Adrenal gland (tissue), 12 donors: Measurements from ENCODE around the gene EZR. TPM values are rescaled to one million over a fixed set of nuclear protein-coding genes. Genes with fewer than 3 reads are reported as not detected.

Experiments
- DNase-seq, 7 donors: peaks; one replicate each; pipeline ENCODE4 v3.0.0-alpha.2; 2019 to 2020
- H3K27ac ChIP-seq, 5 donors: fragments of 200-600 bp; sonication (generic) in 4 of 5; 1 replicate in 3 of 5; 2 replicates in 2 of 5; pipeline versions ENCODE4 v1.5.1 to v1.8.0; 2016 to 2020; ENCODE audit warnings: mild to moderate bottlenecking in 1 of 5
- H3K27me3 ChIP-seq: fragments of 200-600 bp; 2 replicates; pipeline ENCODE4 v1.8.0; 2021
- H3K36me3 ChIP-seq, 2 donors: fragments of 200-600 bp; replicated peaks in 1 of 2; 1 replicate in 1 of 2; 2 replicates in 1 of 2; pipeline versions ENCODE4 v1.5.1 to v1.8.0; 2018 to 2022
- H3K4me1 ChIP-seq, 2 donors: fragments of 200-600 bp; replicated peaks in 1 of 2; 1 replicate in 1 of 2; 2 replicates in 1 of 2; pipeline versions ENCODE4 v1.5.1 to v1.8.0; 2018 to 2021
- H3K4me3 ChIP-seq, 4 donors: fragments of 200-600 bp; sonication (generic) in 3 of 4; one replicate each; pipeline ENCODE4 v1.5.1; 2016 to 2018
- H3K9me3 ChIP-seq, 3 donors: fragments of 200-600 bp; sonication (generic) in 1 of 3; replicated peaks in 1 of 3; 1 replicate in 2 of 3; 2 replicates in 1 of 3; pipeline versions ENCODE4 v1.5.1 to v1.8.0; 2016 to 2021
- CTCF ChIP-seq, 6 experiments: fragments of 450-650 bp in 4 of 6; fragments of 200-600 bp in 2 of 6; sonication (generic) in 1 of 6; IDR thresholded peaks; 1 replicate in 5 of 6; 2 replicates in 1 of 6; pipeline versions ENCODE4 v1.5.1 to v1.8.0; 2016 to 2021; ENCODE audit warnings: antibody characterized with exemption in 6 of 6, mild to moderate bottlenecking in 2 of 6, moderate library complexity in 1 of 6
- POLR2A ChIP-seq, 2 donors: fragments of 450-650 bp; IDR thresholded peaks; one replicate each; pipeline ENCODE4 v1.6.1; 2017; ENCODE audit warnings: antibody characterized with exemption in 2 of 2, mild to moderate bottlenecking in 2 of 2, moderate library complexity in 1 of 2
- WGBS, 4 donors: extraction: QIAGEN DNeasy Blood & Tissue Kit in 2 of 4; methylation state at CpG; one replicate each; pipeline versions ENCODE4 v1.1.5 to v1.1.7; 2013 to 2017; 5-methylcytosine and 5-hydroxymethylcytosine counted together
- intact Hi-C, 2 donors: fragments of 100-400 bp; cut with DNase I; formaldehyde crosslinking; loops; one replicate each; pipeline versions ENCODE4 v1.14.1 to v1.15.0; 2022 to 2023
- polyA plus RNA-seq, 3 donors: library from polyadenylated mRNA; stranded (reverse); fragments of 200-250 nt in 2 of 3; fragments of 350-450 nt in 1 of 3; fragmentation: Illumina TruSeq in 1 of 3; extraction: RNeasy Lipid Tissue Mini Kit (QIAGEN cat#74804) in 1 of 3; gene quantifications; one replicate each; pipeline ENCODE4 v1.2.3, GENCODE V29; 2013 to 2014
- total RNA-seq, 9 donors: library from RNA; depleted of rRNA in 4 of 9; stranded (reverse); fragments of >200 nt in 4 of 9; fragments of 120-200 nt in 1 of 9; fragmentation: NEBNext Ultra II Directional in 1 of 9; extraction: Animal tissue kit (Norgen Biotek cat#: 25700) in 1 of 9; gene quantifications; one replicate each; pipeline versions ENCODE4 v1.1.0 to v1.2.4, GENCODE V29; 2013 to 2023
- donor health status: healthy with polysubstance abuse.
- donor health status: Bipolar disorder and iron deficiency.
- donor health status: DM: yes; HTN: yes; CAD: no.
- donor health status: DM: no; HTN: no; CAD: no.
- donor health status: DM: no; HTN: no; CAD: no.
- donor health status: DM: yes; HTN: yes; CAD: no.

Gene EZR
- total and polyA plus RNA-seq, 12 donors = 80.3 to 476 (median 342) TPM

GRCh38 chr6:158762787-158763433, 56.3 kb downstream of the EZR start:
- 40 to 56% (median 51%) methylated on average over 9 to 12 of the region's 12 CpGs for WGBS, 4 donors
- TF ChIP-seq CTCF (IDR thresholded peaks at IDR 0.05) (no peak), POLR2A (IDR thresholded peaks at IDR 0.05) (no peak)
- Histone ChIP-seq H3K4me3 (no peak overlapping the region), H3K27ac (peak overlapping the region in 3 of 5 donors; percentile 57 to 74 (median 72)), H3K4me1 (peaks cover 10 to 19% of the 10 kb centered on the region in 2 donors), H3K27me3 (no peaks in the 10 kb centered on the region), H3K9me3 (no peaks in the 10 kb centered on the region), H3K36me3 (peaks cover 0 to 37% of the 10 kb centered on the region in 2 donors)
- peak in 5 of 7 donors; percentile 46 to 74 (median 69) for DNase-seq
- intact Hi-C loops = no loop called here

DNA sequence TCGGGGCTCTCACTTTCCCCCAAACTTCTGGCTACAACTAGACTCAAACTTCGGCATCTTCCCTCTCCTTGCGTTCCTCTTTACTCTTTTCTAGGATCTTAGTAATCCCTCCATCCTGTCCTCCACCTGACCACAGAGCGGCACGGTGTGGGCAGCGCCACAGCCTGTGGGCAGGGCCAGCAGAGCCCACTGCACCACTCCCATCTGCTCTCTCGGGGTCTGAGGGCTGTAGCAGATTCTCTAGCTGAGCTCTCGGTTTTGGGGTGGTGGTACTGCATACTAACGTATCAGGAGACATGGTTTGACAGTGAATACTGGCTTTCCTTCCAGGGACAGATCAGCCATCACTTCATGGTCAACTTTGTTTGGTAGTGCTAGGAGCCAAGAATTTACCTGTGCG, 57.4 kb downstream of the EZR start:
- peaks cover 10 to 19% of the 10 kb centered on the region in 2 donors for H3K4me1 ChIP-seq
- no peak overlapping the region for H3K27ac ChIP-seq
- peak in 1 of 7 donors; percentile 9 for DNase-seq
- no peak for TF ChIP-seq CTCF (IDR thresholded peaks at IDR 0.05)
- TF ChIP-seq POLR2A (IDR thresholded peaks at IDR 0.05) = no peak
- H3K27me3 ChIP-seq = no peaks in the 10 kb centered on the region
- H3K9me3 ChIP-seq = no peaks in the 10 kb centered on the region
- no peak overlapping the region for H3K4me3 ChIP-seq
- intact Hi-C loops = no loop called here
- 90 to 97% (median 94%) methylated on average over 10 of the region's 10 CpGs for WGBS, 4 donors
- H3K36me3 ChIP-seq = peaks cover 0 to 25% of the 10 kb centered on the region in 2 donors

DNA sequence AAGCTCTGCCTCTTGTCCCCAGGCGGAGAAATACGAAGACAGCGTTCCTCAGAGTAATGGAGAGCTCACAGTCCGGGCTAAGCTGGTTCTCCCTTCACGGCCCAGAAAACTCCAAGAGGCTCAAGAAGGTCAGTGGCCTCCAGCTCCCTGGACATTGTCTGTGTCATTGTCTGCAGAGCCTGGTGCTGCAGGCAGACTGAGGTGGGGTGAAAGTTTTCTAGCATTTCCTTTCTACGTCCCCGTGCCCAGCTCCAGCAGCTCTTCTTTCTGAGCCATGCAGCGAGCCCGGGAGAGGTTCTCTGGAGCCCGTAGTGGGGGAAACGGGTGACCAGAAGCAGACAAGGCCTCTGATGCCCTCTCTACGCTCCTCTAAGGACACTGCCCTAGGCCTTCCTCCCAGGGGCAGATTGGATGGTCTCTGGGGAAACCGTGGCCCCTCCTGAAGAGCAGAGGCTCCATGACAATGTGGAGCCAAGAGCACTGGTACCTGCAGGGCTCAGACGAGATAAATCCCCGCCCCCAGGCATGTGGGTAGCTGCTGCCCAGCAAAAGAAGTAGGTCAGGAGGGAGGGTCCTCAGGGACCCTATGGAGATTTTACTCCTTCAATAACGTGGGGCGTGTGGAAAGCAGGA, 58.4 kb downstream of the EZR start:
- H3K27ac ChIP-seq = no peak overlapping the region
- no peaks in the 10 kb centered on the region for H3K27me3 ChIP-seq
- H3K4me1 ChIP-seq = peaks cover 10 to 15% of the 10 kb centered on the region in 2 donors
- WGBS, 4 donors = 81 to 87% (median 84%) methylated on average over 13 to 17 of the region's 17 CpGs
- no peaks in the 10 kb centered on the region for H3K9me3 ChIP-seq
- peaks cover 0 to 16% of the 10 kb centered on the region in 2 donors for H3K36me3 ChIP-seq
- intact Hi-C loops = no loop called here
- no peak for DNase-seq
- no peak for TF ChIP-seq POLR2A (IDR thresholded peaks at IDR 0.05)
- no peak for TF ChIP-seq CTCF (IDR thresholded peaks at IDR 0.05)
- H3K4me3 ChIP-seq = no peak overlapping the region

GRCh38 chr6:158759966-158760617, 59.1 kb downstream of the EZR start:
- Histone ChIP-seq H3K36me3 (peaks cover 0 to 10% of the 10 kb centered on the region in 2 donors), H3K4me1 (peaks cover 10 to 14% of the 10 kb centered on the region in 2 donors), H3K9me3 (no peaks in the 10 kb centered on the region), H3K27ac (no peak overlapping the region), H3K27me3 (no peaks in the 10 kb centered on the region), H3K4me3 (no peak overlapping the region)
- peak in 1 of 7 donors; percentile 37 for DNase-seq
- WGBS, 4 donors = 85 to 91% (median 88%) methylated on average over 5 to 7 of the region's 7 CpGs
- intact Hi-C loops = no loop called here
- TF ChIP-seq POLR2A (IDR thresholded peaks at IDR 0.05) = no peak
- TF ChIP-seq CTCF (IDR thresholded peaks at IDR 0.05) = no peak
